HepG2 (cell line): ENCODE measurements around the gene FBXW8. TPM values are rescaled to one million over a fixed set of nuclear protein-coding genes. Genes with fewer than 3 reads are reported as not detected.
A peak's percentile ranks its signal among the peaks of the same experiment; 100 is the strongest.

Source experiments
- ATAC-seq: fragments of 200-7000 bp; cut with Tn5 transposase; 3 replicates; pipeline ENCODE4 v1.9.1; 2020; ENCODE audit warnings: mild to moderate bottlenecking, moderate library complexity
- BruUV-seq: library from RNA; stranded (reverse); fragments of 400-500 nt; replicated peaks from 2 replicates; lab custom pipeline; 2021; lab: Mats Ljungman, UMichigan
- CTCF ChIA-PET: fragments of 300-600 bp; formaldehyde crosslinking; extraction: SDS; loops from one replicate; lab custom pipeline; 2021; ENCODE audit warnings: low total read pairs, inconsistent platforms, low intra/inter-chr PET ratio; lab: Yijun Ruan, JAX
- POLR2A ChIA-PET: fragments of 350-600 bp; sonication (Branson Sonifier 250); formaldehyde crosslinking; loops from one replicate; lab custom pipeline; 2020; ENCODE audit warnings: antibody characterized with exemption, inconsistent platforms; lab: Yijun Ruan, JAX
- DNase-seq: peaks from one replicate; pipeline ENCODE4 v3.0.0-alpha.2; 2015; ENCODE audit warnings: low spot score
- FAIRE-seq: peaks from 3 replicates; lab custom pipeline; 2011; peaks lifted over from hg19 to GRCh38; lab: Jason Lieb, UNC
- H2AFZ ChIP-seq: one replicate; pipeline ENCODE4 v1.6.1; 2011; ENCODE audit warnings: low read length, inconsistent platforms
- H3K27ac ChIP-seq: fragments of 300-600 bp; 3 replicates; pipeline ENCODE4 v1.8.0; 2011; ENCODE audit warnings: mixed run types, mild to moderate bottlenecking, mixed read lengths, low read length, inconsistent platforms; ENCODE audit not compliant: insufficient read depth; ENCODE audit errors: extremely low read length
- H3K27me3 ChIP-seq, 2 experiments: fragments of 200-600 bp in 1 of 2; 2 replicates in 1 of 2; 3 replicates in 1 of 2; pipeline versions ENCODE4 v1.6.0 to v1.8.0; 2011; ENCODE audit warnings: low read length in 2 of 2, mild to moderate bottlenecking in 2 of 2, moderate library complexity in 2 of 2, inconsistent platforms in 1 of 2; ENCODE audit not compliant: insufficient read depth in 2 of 2, control insufficient read depth in 1 of 2
- H3K36me3 ChIP-seq, 2 experiments: fragments of 200-600 bp in 1 of 2; replicated peaks in 1 of 2; 2 replicates in 1 of 2; 3 replicates in 1 of 2; pipeline versions ENCODE4 v1.5.1 to v1.8.0; 2011; ENCODE audit warnings: low read length in 2 of 2, inconsistent platforms in 1 of 2; ENCODE audit not compliant: insufficient read depth in 2 of 2, control insufficient read depth in 1 of 2
- H3K4me1 ChIP-seq: 2 replicates; pipeline ENCODE4 v1.5.1; 2012; ENCODE audit warnings: low read length, inconsistent platforms; ENCODE audit not compliant: insufficient read depth
- H3K4me2 ChIP-seq: 2 replicates; pipeline ENCODE4 v1.6.0; 2011; ENCODE audit warnings: low read depth, low read length, inconsistent platforms
- H3K4me3 ChIP-seq, 3 experiments: fragments of 200-600 bp in 1 of 3; sonication (generic), shearing (Covaris generic) in 1 of 3; replicated peaks in 1 of 3; 2 replicates each; pipeline ENCODE4 v1.5.1; 2011 to 2016; ENCODE audit warnings: low read length in 3 of 3, inconsistent platforms in 2 of 3, low read depth in 2 of 3, mild to moderate bottlenecking in 2 of 3, control low read depth in 1 of 3, mixed read lengths in 1 of 3; ENCODE audit not compliant: insufficient read depth in 1 of 3
- H3K79me2 ChIP-seq: one replicate; pipeline ENCODE4 v1.6.1; 2011; ENCODE audit warnings: low read length, inconsistent platforms; ENCODE audit not compliant: insufficient read depth
- H3K9ac ChIP-seq: 2 replicates; pipeline ENCODE4 v1.6.0; 2011; ENCODE audit warnings: mild to moderate bottlenecking, low read depth, low read length, inconsistent platforms; ENCODE audit not compliant: insufficient read depth
- H3K9me3 ChIP-seq: 2 replicates; pipeline ENCODE4 v1.5.1; 2012; ENCODE audit warnings: mild to moderate bottlenecking, low read length
- H4K20me1 ChIP-seq: 2 replicates; pipeline ENCODE4 v1.6.0; 2011; ENCODE audit warnings: inconsistent platforms, mild to moderate bottlenecking, low read length, moderate library complexity; ENCODE audit not compliant: insufficient read depth
- HOXA5 ChIP-seq: sonication (generic); formaldehyde crosslinking; IDR thresholded peaks from 2 replicates; pipeline ENCODE4 v1.4.0; 2020; ENCODE audit warnings: missing genetic modification reagents
- NFE2 ChIP-seq: sonication (generic); formaldehyde crosslinking; IDR thresholded peaks from 2 replicates; pipeline ENCODE4 v1.4.0; 2020; ENCODE audit warnings: missing genetic modification reagents
- RAD21 ChIP-seq: fragments of 450-650 bp; formaldehyde crosslinking; IDR thresholded peaks from 2 replicates; pipeline ENCODE4 v1.5.0; 2020; ENCODE audit warnings: mild to moderate bottlenecking
- ZBTB1 ChIP-seq: sonication (generic); formaldehyde crosslinking; IDR thresholded peaks from 2 replicates; pipeline ENCODE4 v1.4.0; 2020; ENCODE audit warnings: missing genetic modification reagents, borderline replicate concordance
- ZBTB40 ChIP-seq, 2 experiments: fragments of 450-650 bp in 1 of 2; sonication (generic) in 1 of 2; formaldehyde crosslinking in 1 of 2; IDR thresholded peaks; 2 replicates each; pipeline versions ENCODE4 v1.6.1 to v1.8.0; 2016 to 2022; ENCODE audit warnings: antibody characterized with exemption in 1 of 2, mild to moderate bottlenecking in 1 of 2, missing genetic modification reagents in 1 of 2
- WGBS: methylation state at CpG from one replicate; pipeline ENCODE4 v1.1.6; 2017; ENCODE audit warnings: low lambda C conversion rate; 5-methylcytosine and 5-hydroxymethylcytosine counted together
- in situ Hi-C: cut with HindIII; loops from 2 replicates; pipeline ENCODE4 v1.10.0; 2017; ENCODE audit warnings: low pct_unique_long_range_greater_than_20kb; ENCODE audit not compliant: extremely low pct_ligation_motif_present
- intact Hi-C: fragments of 100-400 bp; cut with micrococcal nuclease; formaldehyde crosslinking; loops from one replicate; pipeline ENCODE4 v1.10.0; 2022; ENCODE audit not compliant: unreplicated experiment
- polyA plus RNA-seq, 8 experiments: library from polyadenylated mRNA; depleted of rRNA in 3 of 8; stranded (reverse) in 7 of 8; unstranded in 1 of 8; fragments of >200 nt; fragmentation: Illumina TruSeq in 4 of 8; extraction: Trizol in 4 of 8; gene quantifications; 2 replicates each; pipeline versions ENCODE4 v1.2.1 to v1.2.3, GENCODE V29; 2011 to 2016; ENCODE audit warnings: low read depth in 4 of 8, missing spikeins in 1 of 8, mixed read lengths in 1 of 8; ENCODE audit not compliant: insufficient read depth in 1 of 8
- total RNA-seq, 5 experiments: library from RNA; depleted of rRNA; stranded (reverse); fragments of >200 nt; fragmentation: Illumina TruSeq; extraction: Trizol; gene quantifications; 2 replicates each; pipeline ENCODE4 v1.2.3, GENCODE V29; 2016; ENCODE audit warnings: low read depth in 1 of 5

Gene FBXW8
- total and polyA plus RNA-seq, 2 of the 13 experiments (the other 11 are each of a cell fraction or from before 2014, with no cell fraction given) = 5.1 to 5.9 TPM

- Histone ChIP-seq H3K9me3 (no peaks in the 10 kb centered on the region), H2AFZ (no peak overlapping the region), H4K20me1 (no peaks in the 10 kb centered on the region), H3K79me2 (no peaks in the 10 kb centered on the region), H3K36me3 (no peaks in the 10 kb centered on the region), H3K9ac (no peak overlapping the region), H3K4me3 (no peak overlapping the region), H3K27ac (no peak overlapping the region), H3K4me2 (no peak overlapping the region), H3K4me1 (no peaks in the 10 kb centered on the region), H3K27me3 (peaks cover 0 to 5% of the 10 kb centered on the region in 2 experiments; a peak in 2 of 5 replicates)
- CTCF ChIA-PET = no interaction called here
- in situ Hi-C loops (no loop called here), intact Hi-C loops (no loop called here)
- POLR2A ChIA-PET = no interaction called here
- BruUV-seq = no TSS peak
- ATAC-seq = no peak
- TF ChIP-seq NFE2 (CRISPR knock-in tag) = no peak
- TF ChIP-seq RAD21 = no peak
- TF ChIP-seq ZBTB1 (CRISPR knock-in tag) = no peak
- no peak for TF ChIP-seq HOXA5
- TF ChIP-seq ZBTB40 (IDR thresholded peaks at IDR 0.05) = no peak
- TF ChIP-seq ZBTB40 (CRISPR knock-in tag; IDR thresholded peaks at IDR 0.05) = peak; percentile 63
- WGBS = 24% methylated on average over 3 of the region's 3 CpGs
- no peak for DNase-seq
- no peak for FAIRE-seq
Observed at GRCh38 chr12:116894913-116895312, 15.8 kb upstream of the FBXW8 start.
